ENCODE results near the gene GSE1.

The GSE1 gene

GRCh38 chr16:85573696-85574641, 39.2 kb upstream of the GSE1 start:
- DNase-seq (ENCODE audit: low read depth in 1 of 2, low spot score in 1 of 2): no peak

- no peak for DNase-seq (ENCODE audit: low read depth in 1 of 2, low spot score in 1 of 2)
Measured at GRCh38 chr16:85574672-85575475, 38.2 kb upstream of the GSE1 start.

- no peak for DNase-seq (ENCODE audit: low read depth in 1 of 2, low spot score in 1 of 2)
Measured at GRCh38 chr16:85575920-85576319, 37.2 kb upstream of the GSE1 start.

- no peak for DNase-seq (ENCODE audit: low read depth in 1 of 2, low spot score in 1 of 2)
Measured at GRCh38 chr16:85576944-85577343, 36.2 kb upstream of the GSE1 start.

GRCh38 chr16:85577899-85578598, 35.1 kb upstream of the GSE1 start:
- no peak for DNase-seq (ENCODE audit: low read depth in 1 of 2, low spot score in 1 of 2)

GRCh38 chr16:85578599-85578948, 34.5 kb upstream of the GSE1 start:
- no peak for DNase-seq (ENCODE audit: low read depth in 1 of 2, low spot score in 1 of 2)

- no peak for DNase-seq (ENCODE audit: low read depth in 1 of 2, low spot score in 1 of 2)
Measured at GRCh38 chr16:85579191-85579590, 33.9 kb upstream of the GSE1 start.

GRCh38 chr16:85579923-85580580, 33.1 kb upstream of the GSE1 start:
- no peak for DNase-seq (ENCODE audit: low read depth in 1 of 2, low spot score in 1 of 2)

GRCh38 chr16:85580684-85581083, 32.4 kb upstream of the GSE1 start:
- DNase-seq (ENCODE audit: low read depth in 1 of 2, low spot score in 1 of 2): no peak

- DNase-seq (ENCODE audit: low read depth in 1 of 2, low spot score in 1 of 2): no peak
Measured at GRCh38 chr16:85582229-85582991, 30.7 kb upstream of the GSE1 start.

GRCh38 chr16:85583491-85584181, 29.5 kb upstream of the GSE1 start:
- no peak for DNase-seq (ENCODE audit: low read depth in 1 of 2, low spot score in 1 of 2)

GRCh38 chr16:85584267-85584666, 28.9 kb upstream of the GSE1 start:
- no peak for DNase-seq (ENCODE audit: low read depth in 1 of 2, low spot score in 1 of 2)

- DNase-seq (ENCODE audit: low read depth in 1 of 2, low spot score in 1 of 2): no peak
Measured at GRCh38 chr16:85584819-85585282, 28.3 kb upstream of the GSE1 start.

- DNase-seq (ENCODE audit: low read depth in 1 of 2, low spot score in 1 of 2): no peak
Measured at GRCh38 chr16:85585711-85586110, 27.4 kb upstream of the GSE1 start.

- no peak for DNase-seq (ENCODE audit: low read depth in 1 of 2, low spot score in 1 of 2)
Measured at GRCh38 chr16:85586380-85587104, 26.6 kb upstream of the GSE1 start.

GRCh38 chr16:85587762-85588556, 25.2 kb upstream of the GSE1 start:
- DNase-seq (ENCODE audit: low read depth in 1 of 2, low spot score in 1 of 2): no peak

GRCh38 chr16:85588562-85589503, 24.3 kb upstream of the GSE1 start:
- DNase-seq (ENCODE audit: low read depth in 1 of 2, low spot score in 1 of 2): no peak

All from activated CD4-positive, alpha-beta T cell treated with anti-CD3 and anti-CD28 coated beads, Interleukin-2, amount 50 U/mL, for 24 hours (primary cell).